ENCODE data around the gene MIPEP.

Gene MIPEP

GRCh38 chr13:23715092-23715761 lies 174.0 kb downstream of the MIPEP start:
- no peak for DNase-seq (ENCODE audit: low spot score)

- no peak for DNase-seq (ENCODE audit: low spot score)
Measured at GRCh38 chr13:23714672-23715071, 174.5 kb downstream of the MIPEP start.

GRCh38 chr13:23711355-23711754 lies 177.8 kb downstream of the MIPEP start:
- DNase-seq (ENCODE audit: low spot score): no peak

GRCh38 chr13:23710366-23710765 lies 178.8 kb downstream of the MIPEP start:
- DNase-seq (ENCODE audit: low spot score): no peak

- no peak for DNase-seq (ENCODE audit: low spot score)
Measured at GRCh38 chr13:23709536-23709935, 179.7 kb downstream of the MIPEP start.

- no peak for DNase-seq (ENCODE audit: low spot score)
Measured at GRCh38 chr13:23707674-23708073, 181.5 kb downstream of the MIPEP start.

GRCh38 chr13:23705583-23705982 lies 183.6 kb downstream of the MIPEP start:
- DNase-seq (ENCODE audit: low spot score): no peak

GRCh38 chr13:23703246-23703860 lies 185.8 kb downstream of the MIPEP start:
- DNase-seq (ENCODE audit: low spot score): peak; percentile 84

- DNase-seq (ENCODE audit: low spot score): peak; percentile 83
Measured at GRCh38 chr13:23701636-23702035, 187.6 kb downstream of the MIPEP start.

- no peak for DNase-seq (ENCODE audit: low spot score)
Measured at GRCh38 chr13:23701186-23701585, 188.0 kb downstream of the MIPEP start.

- DNase-seq (ENCODE audit: low spot score): no peak
Measured at GRCh38 chr13:23699271-23699670, 189.9 kb downstream of the MIPEP start.

- DNase-seq (ENCODE audit: low spot score): no peak
Measured at GRCh38 chr13:23697772-23698313, 191.4 kb downstream of the MIPEP start.

GRCh38 chr13:23696610-23697009 lies 192.6 kb downstream of the MIPEP start:
- DNase-seq (ENCODE audit: low spot score): peak; percentile 29

- DNase-seq (ENCODE audit: low spot score): peak; percentile 29
Measured at GRCh38 chr13:23695711-23696464, 193.3 kb downstream of the MIPEP start.

GRCh38 chr13:23695196-23695595 lies 194.0 kb downstream of the MIPEP start:
- no peak for DNase-seq (ENCODE audit: low spot score)

GRCh38 chr13:23692816-23693215 lies 196.4 kb downstream of the MIPEP start:
- no peak for DNase-seq (ENCODE audit: low spot score)

- DNase-seq (ENCODE audit: low spot score): no peak
Measured at GRCh38 chr13:23690668-23691067, 198.5 kb downstream of the MIPEP start.

- DNase-seq (ENCODE audit: low spot score): no peak
Measured at GRCh38 chr13:23688336-23688735, 200.9 kb downstream of the MIPEP start.

GRCh38 chr13:23687614-23688013 lies 201.6 kb downstream of the MIPEP start:
- DNase-seq (ENCODE audit: low spot score): no peak

GRCh38 chr13:23686948-23687347 lies 202.3 kb downstream of the MIPEP start:
- DNase-seq (ENCODE audit: low spot score): no peak

- DNase-seq (ENCODE audit: low spot score): no peak
Measured at GRCh38 chr13:23685416-23685815, 203.8 kb downstream of the MIPEP start.

- no peak for DNase-seq (ENCODE audit: low spot score)
Measured at GRCh38 chr13:23684647-23685046, 204.6 kb downstream of the MIPEP start.

- DNase-seq (ENCODE audit: low spot score): no peak
Measured at GRCh38 chr13:23683084-23683483, 206.1 kb downstream of the MIPEP start.
